COR-L47 (cell line): ENCODE results near the gene CCSER1.
A peak's percentile ranks its signal among the peaks of the same experiment; 100 is the strongest.

Source experiments
- DNase-seq: peaks from one replicate; lab custom pipeline; 2025; lab: John Stamatoyannopoulos, UW

Gene CCSER1

GRCh38 chr4:90128961-90129495 is 1.8 kb downstream of the CCSER1 start:
- no peak for DNase-seq

GRCh38 chr4:90130076-90130475 is 2.9 kb downstream of the CCSER1 start:
- no peak for DNase-seq

- no peak for DNase-seq
Measured at GRCh38 chr4:90137555-90137954, 10.4 kb downstream of the CCSER1 start.

GRCh38 chr4:90142081-90142480 is 14.9 kb downstream of the CCSER1 start:
- DNase-seq: peak; percentile 57

GRCh38 chr4:90145319-90145718 is 18.1 kb downstream of the CCSER1 start:
- peak; percentile 15 for DNase-seq

- DNase-seq: no peak
Measured at GRCh38 chr4:90146306-90146705, 19.1 kb downstream of the CCSER1 start.

GRCh38 chr4:90148574-90149148 is 21.5 kb downstream of the CCSER1 start:
- no peak for DNase-seq

- no peak for DNase-seq
Measured at GRCh38 chr4:90152024-90152423, 24.8 kb downstream of the CCSER1 start.

- DNase-seq: no peak
Measured at GRCh38 chr4:90159193-90159592, 32.0 kb downstream of the CCSER1 start.

GRCh38 chr4:90160044-90160443 is 32.9 kb downstream of the CCSER1 start:
- no peak for DNase-seq

GRCh38 chr4:90162566-90162965 is 35.4 kb downstream of the CCSER1 start:
- no peak for DNase-seq

- DNase-seq: no peak
Measured at GRCh38 chr4:90163872-90164271, 36.7 kb downstream of the CCSER1 start.

- DNase-seq: no peak
Measured at GRCh38 chr4:90165883-90166282, 38.7 kb downstream of the CCSER1 start.

- no peak for DNase-seq
Measured at GRCh38 chr4:90171491-90171890, 44.3 kb downstream of the CCSER1 start.

- no peak for DNase-seq
Measured at GRCh38 chr4:90174621-90175023, 47.4 kb downstream of the CCSER1 start.

- DNase-seq: peak; percentile 16
Measured at GRCh38 chr4:90181644-90182043, 54.5 kb downstream of the CCSER1 start.

GRCh38 chr4:90183254-90183653 is 56.1 kb downstream of the CCSER1 start:
- peak; percentile 23 for DNase-seq

- DNase-seq: peak; percentile 12
Measured at GRCh38 chr4:90184560-90184959, 57.4 kb downstream of the CCSER1 start.

GRCh38 chr4:90185416-90185815 is 58.2 kb downstream of the CCSER1 start:
- no peak for DNase-seq

- DNase-seq: no peak
Measured at GRCh38 chr4:90186229-90186628, 59.0 kb downstream of the CCSER1 start.

GRCh38 chr4:90187148-90187884 is 60.1 kb downstream of the CCSER1 start:
- peak; percentile 81 for DNase-seq

- DNase-seq: no peak
Measured at GRCh38 chr4:90189178-90189577, 62.0 kb downstream of the CCSER1 start.

- DNase-seq: no peak
Measured at GRCh38 chr4:90189946-90190345, 62.8 kb downstream of the CCSER1 start.

GRCh38 chr4:90190525-90190924 is 63.3 kb downstream of the CCSER1 start:
- DNase-seq: no peak
